GM12878 (cell line): ENCODE data around the gene LARGE1. TPM values are rescaled to one million over a fixed set of nuclear protein-coding genes. Genes with fewer than 3 reads are reported as not detected.

Experiments used
- DPF2 ChIP-seq: fragments of 450-650 bp; IDR thresholded peaks from 2 replicates; pipeline ENCODE4 v1.6.1; 2017; ENCODE audit warnings: mild to moderate bottlenecking
- EED ChIP-seq: sonication (generic); IDR thresholded peaks from 2 replicates; pipeline ENCODE4 v1.6.1; 2016; ENCODE audit warnings: antibody characterized with exemption, low read depth
- ESRRA ChIP-seq: IDR thresholded peaks from 2 replicates; pipeline ENCODE4 v1.6.1; 2012; ENCODE audit warnings: mild to moderate bottlenecking, low read length, improper control_type of control experiment
- IKZF1 ChIP-seq: fragments of 450-650 bp; conservative IDR thresholded peaks from 2 replicates; pipeline ENCODE4 v1.6.1; 2017; ENCODE audit warnings: antibody characterized with exemption, mild to moderate bottlenecking
- KLF5 ChIP-seq: fragments of 450-650 bp; IDR thresholded peaks from 2 replicates; pipeline ENCODE4 v1.6.1; 2014; ENCODE audit warnings: mild to moderate bottlenecking; ENCODE audit not compliant: partially characterized antibody
- MEF2B ChIP-seq: fragments of 450-650 bp; IDR thresholded peaks from 2 replicates; pipeline ENCODE4 v1.6.1; 2018; ENCODE audit warnings: mild to moderate bottlenecking, moderate library complexity; ENCODE audit not compliant: partially characterized antibody, poor library complexity, severe bottlenecking
- NFYB ChIP-seq: IDR thresholded peaks from 2 replicates; pipeline ENCODE4 v1.6.1; 2011; ENCODE audit warnings: low read depth, mild to moderate bottlenecking, low read length, improper control_type of control experiment, moderate library complexity; ENCODE audit not compliant: insufficient read depth
- RUNX3 ChIP-seq: IDR thresholded peaks from 2 replicates; pipeline ENCODE4 v1.6.1; 2012; ENCODE audit warnings: low read length, inconsistent platforms
- SMC3 ChIP-seq: IDR thresholded peaks from 2 replicates; pipeline ENCODE4 v1.6.1; 2011; ENCODE audit warnings: low read length, improper control_type of control experiment, borderline replicate concordance
- TCF7 ChIP-seq: IDR thresholded peaks from 2 replicates; pipeline ENCODE4 v1.6.1; 2014; ENCODE audit warnings: antibody characterized with exemption, borderline replicate concordance
- polyA plus RNA-seq, 11 experiments: library from polyadenylated mRNA; depleted of rRNA in 4 of 11; unstranded in 6 of 11; stranded (reverse) in 5 of 11; fragments of >200 nt; fragmentation: Nextera tagmentation in 4 of 11; fragmentation: Illumina TruSeq in 1 of 11; extraction: Ambion mirVana in 4 of 11; extraction: Trizol in 1 of 11; gene quantifications; 1 replicate in 1 of 11; 2 replicates in 10 of 11; pipeline versions ENCODE4 v1.2.1 to v1.2.3, GENCODE V29; 2011 to 2016; ENCODE audit warnings: inconsistent platforms in 2 of 11, missing spikeins in 2 of 11, low read depth in 1 of 11
- total RNA-seq, 4 experiments: library from RNA; depleted of rRNA in 3 of 4; stranded (reverse); fragments of >200 nt in 3 of 4; fragmentation: Illumina TruSeq in 1 of 4; extraction: Trizol in 1 of 4; gene quantifications; 2 replicates each; pipeline versions ENCODE4 v1.2.1 to v1.2.3, GENCODE V29; 2013 to 2021
- TF ChIP-seq, protein P1 (sequence below): IDR thresholded peaks from 2 replicates; pipeline ENCODE4 v1.6.1; 2011; ENCODE audit warnings: borderline replicate concordance, low read depth, mild to moderate bottlenecking, moderate library complexity, mixed read lengths, low read length; ENCODE audit not compliant: insufficient read depth; ENCODE audit errors: extremely low read length
- TF ChIP-seq, protein P2 (sequence below): IDR thresholded peaks from 2 replicates; pipeline ENCODE4 v1.6.1; 2011; ENCODE audit warnings: low read depth, mild to moderate bottlenecking, low read length, moderate library complexity, borderline replicate concordance; ENCODE audit errors: extremely low read depth
- TF ChIP-seq, protein P3 (sequence below): fragments of 450-650 bp; IDR thresholded peaks from 2 replicates; pipeline ENCODE4 v1.6.1; 2017; ENCODE audit warnings: low read depth, mild to moderate bottlenecking, moderate library complexity
- TF ChIP-seq, protein P4 (sequence below): fragments of 450-650 bp; IDR thresholded peaks from 2 replicates; pipeline ENCODE4 v1.6.1; 2017; ENCODE audit warnings: mild to moderate bottlenecking, moderate library complexity

LARGE1 gene
- total and polyA plus RNA-seq, 10 of the 15 experiments (the other 5 are each of a cell fraction or from before 2014, with no cell fraction given): 3.2 to 41.4 (median 17.3) TPM

DNA sequence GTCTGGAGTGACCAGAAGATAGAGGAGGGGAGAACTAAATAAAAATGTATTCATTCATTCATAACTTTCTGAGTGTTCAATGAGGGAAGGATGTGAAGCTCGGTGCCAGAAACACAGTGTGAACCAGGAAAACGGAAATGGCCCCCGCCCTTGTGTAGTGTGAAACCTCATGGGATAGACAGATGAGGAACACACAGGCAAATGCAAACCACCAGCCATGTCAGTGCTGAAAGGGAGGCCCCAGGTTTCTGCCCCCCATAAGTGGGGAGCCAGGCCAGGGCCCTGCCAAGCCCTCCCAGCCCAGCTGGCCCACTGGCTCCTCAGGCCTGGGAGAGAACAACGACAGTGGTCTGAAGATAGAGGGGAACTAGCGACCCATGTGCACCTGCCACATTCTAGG lies 30.5 kb downstream of the LARGE1 start (continued):
- TF ChIP-seq, protein P1, sequence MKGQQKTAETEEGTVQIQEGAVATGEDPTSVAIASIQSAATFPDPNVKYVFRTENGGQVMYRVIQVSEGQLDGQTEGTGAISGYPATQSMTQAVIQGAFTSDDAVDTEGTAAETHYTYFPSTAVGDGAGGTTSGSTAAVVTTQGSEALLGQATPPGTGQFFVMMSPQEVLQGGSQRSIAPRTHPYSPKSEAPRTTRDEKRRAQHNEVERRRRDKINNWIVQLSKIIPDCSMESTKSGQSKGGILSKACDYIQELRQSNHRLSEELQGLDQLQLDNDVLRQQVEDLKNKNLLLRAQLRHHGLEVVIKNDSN: no peak
- TF ChIP-seq, protein P2, sequence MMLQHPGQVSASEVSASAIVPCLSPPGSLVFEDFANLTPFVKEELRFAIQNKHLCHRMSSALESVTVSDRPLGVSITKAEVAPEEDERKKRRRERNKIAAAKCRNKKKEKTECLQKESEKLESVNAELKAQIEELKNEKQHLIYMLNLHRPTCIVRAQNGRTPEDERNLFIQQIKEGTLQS: no peak
- TF ChIP-seq MEF2B: peak; percentile 57
- TF ChIP-seq DPF2: no peak
- no peak for TF ChIP-seq SMC3
- TF ChIP-seq ESRRA: no peak
- TF ChIP-seq RUNX3: peak; percentile 71
- TF ChIP-seq, protein P3, sequence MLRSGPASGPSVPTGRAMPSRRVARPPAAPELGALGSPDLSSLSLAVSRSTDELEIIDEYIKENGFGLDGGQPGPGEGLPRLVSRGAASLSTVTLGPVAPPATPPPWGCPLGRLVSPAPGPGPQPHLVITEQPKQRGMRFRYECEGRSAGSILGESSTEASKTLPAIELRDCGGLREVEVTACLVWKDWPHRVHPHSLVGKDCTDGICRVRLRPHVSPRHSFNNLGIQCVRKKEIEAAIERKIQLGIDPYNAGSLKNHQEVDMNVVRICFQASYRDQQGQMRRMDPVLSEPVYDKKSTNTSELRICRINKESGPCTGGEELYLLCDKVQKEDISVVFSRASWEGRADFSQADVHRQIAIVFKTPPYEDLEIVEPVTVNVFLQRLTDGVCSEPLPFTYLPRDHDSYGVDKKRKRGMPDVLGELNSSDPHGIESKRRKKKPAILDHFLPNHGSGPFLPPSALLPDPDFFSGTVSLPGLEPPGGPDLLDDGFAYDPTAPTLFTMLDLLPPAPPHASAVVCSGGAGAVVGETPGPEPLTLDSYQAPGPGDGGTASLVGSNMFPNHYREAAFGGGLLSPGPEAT: no peak
- TF ChIP-seq NFYB: no peak
- TF ChIP-seq IKZF1: peak; percentile 32; the same call in 1 of the 2 replicates
- TF ChIP-seq KLF5: no peak
- no peak for TF ChIP-seq TCF7
- TF ChIP-seq, protein P4, sequence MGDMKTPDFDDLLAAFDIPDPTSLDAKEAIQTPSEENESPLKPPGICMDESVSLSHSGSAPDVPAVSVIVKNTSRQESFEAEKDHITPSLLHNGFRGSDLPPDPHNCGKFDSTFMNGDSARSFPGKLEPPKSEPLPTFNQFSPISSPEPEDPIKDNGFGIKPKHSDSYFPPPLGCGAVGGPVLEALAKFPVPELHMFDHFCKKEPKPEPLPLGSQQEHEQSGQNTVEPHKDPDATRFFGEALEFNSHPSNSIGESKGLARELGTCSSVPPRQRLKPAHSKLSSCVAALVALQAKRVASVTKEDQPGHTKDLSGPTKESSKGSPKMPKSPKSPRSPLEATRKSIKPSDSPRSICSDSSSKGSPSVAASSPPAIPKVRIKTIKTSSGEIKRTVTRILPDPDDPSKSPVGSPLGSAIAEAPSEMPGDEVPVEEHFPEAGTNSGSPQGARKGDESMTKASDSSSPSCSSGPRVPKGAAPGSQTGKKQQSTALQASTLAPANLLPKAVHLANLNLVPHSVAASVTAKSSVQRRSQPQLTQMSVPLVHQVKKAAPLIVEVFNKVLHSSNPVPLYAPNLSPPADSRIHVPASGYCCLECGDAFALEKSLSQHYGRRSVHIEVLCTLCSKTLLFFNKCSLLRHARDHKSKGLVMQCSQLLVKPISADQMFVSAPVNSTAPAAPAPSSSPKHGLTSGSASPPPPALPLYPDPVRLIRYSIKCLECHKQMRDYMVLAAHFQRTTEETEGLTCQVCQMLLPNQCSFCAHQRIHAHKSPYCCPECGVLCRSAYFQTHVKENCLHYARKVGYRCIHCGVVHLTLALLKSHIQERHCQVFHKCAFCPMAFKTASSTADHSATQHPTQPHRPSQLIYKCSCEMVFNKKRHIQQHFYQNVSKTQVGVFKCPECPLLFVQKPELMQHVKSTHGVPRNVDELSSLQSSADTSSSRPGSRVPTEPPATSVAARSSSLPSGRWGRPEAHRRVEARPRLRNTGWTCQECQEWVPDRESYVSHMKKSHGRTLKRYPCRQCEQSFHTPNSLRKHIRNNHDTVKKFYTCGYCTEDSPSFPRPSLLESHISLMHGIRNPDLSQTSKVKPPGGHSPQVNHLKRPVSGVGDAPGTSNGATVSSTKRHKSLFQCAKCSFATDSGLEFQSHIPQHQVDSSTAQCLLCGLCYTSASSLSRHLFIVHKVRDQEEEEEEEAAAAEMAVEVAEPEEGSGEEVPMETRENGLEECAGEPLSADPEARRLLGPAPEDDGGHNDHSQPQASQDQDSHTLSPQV: no peak
- TF ChIP-seq EED: peak; percentile 79
